ENCODE measurements around the gene OSBPL3. TPM values are rescaled to one million over a fixed set of nuclear protein-coding genes. Genes with fewer than 3 reads are reported as not detected.

The OSBPL3 gene
- total and polyA plus RNA-seq, 2 donors (not counting 1 experiment from before 2014, with no cell fraction given): 13.5 to 67.6 TPM

DNA sequence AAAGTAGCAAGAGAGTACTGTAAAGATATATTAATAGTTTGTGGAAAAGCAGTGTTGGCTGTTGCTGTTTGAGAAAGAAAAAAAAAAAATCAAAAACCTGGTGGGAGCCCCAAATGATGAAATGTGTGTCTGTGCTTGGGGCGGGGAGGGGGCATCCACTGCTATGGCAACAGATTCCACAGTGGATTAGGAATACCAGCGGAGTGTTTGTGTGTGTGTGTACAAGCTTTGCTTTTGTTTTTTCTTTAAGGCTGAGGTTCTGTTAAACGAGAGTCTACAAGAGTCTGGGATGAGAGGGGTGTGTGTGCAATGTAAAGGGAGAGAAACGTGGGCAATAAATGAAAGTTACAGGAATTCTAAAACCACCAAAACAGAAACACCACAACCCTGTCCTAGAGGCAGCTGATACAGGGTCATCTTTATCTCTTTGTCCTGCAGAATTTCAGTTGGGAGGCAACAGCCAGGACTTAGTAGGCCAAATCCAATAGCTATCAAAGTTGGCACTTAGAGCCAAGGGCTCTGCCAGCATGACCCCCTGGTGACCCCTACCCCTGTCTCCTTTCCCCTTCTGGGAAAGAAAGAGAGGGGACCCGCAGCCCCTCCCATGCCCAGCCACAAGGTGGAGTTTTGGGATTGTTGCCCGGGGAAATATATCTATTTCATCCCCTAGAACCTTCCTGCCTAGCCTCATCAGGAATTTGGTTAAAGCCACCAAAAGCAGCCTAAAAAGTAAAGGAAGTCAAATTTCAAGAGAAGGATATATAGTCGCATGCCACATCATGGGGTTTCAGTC is 85.4 kb downstream of the OSBPL3 start:
- no peaks in the 10 kb centered on the region for H3K9me3 Mint-ChIP-seq (ENCODE audit: insufficient read depth)
- Histone ChIP-seq H3K4me3 (ENCODE audit: control extremely low read depth in 1 of 5, extremely low read depth in 1 of 5, insufficient read depth in 1 of 5, low read depth in 2 of 5, low read length in 4 of 5) (no peak overlapping the region), H3K4me2 (replicated peaks; ENCODE audit: low read depth, low read length, poor library complexity, severe bottlenecking) (no peak overlapping the region), H3K27me3 (replicated peaks in 1 of 4; ENCODE audit: control extremely low read depth in 1 of 4, control insufficient read depth in 3 of 4, insufficient read depth in 4 of 4, low read length in 3 of 4) (no peaks in the 10 kb centered on the region), H3K36me3 (replicated peaks in 1 of 2; ENCODE audit: control extremely low read depth in 1 of 2, control insufficient read depth in 1 of 2, extremely low read depth in 1 of 2, insufficient read depth in 2 of 2, low read length in 1 of 2) (peaks cover 0 to 4% of the 10 kb centered on the region in 2 experiments), H3K4me1 (ENCODE audit: control insufficient read depth in 2 of 2, insufficient read depth in 2 of 2, low read length in 2 of 2) (peaks cover 26 to 27% of the 10 kb centered on the region in 2 donors), H3K79me2 (ENCODE audit: control insufficient read depth, insufficient read depth, low read length) (peaks cover 44% of the 10 kb centered on the region), H2AFZ (ENCODE audit: insufficient read depth, low read depth, low read length, poor library complexity, severe bottlenecking) (no peak overlapping the region), H3K27ac (ENCODE audit: low read length in 2 of 2) (no peak overlapping the region), H3K9ac (ENCODE audit: low read length) (no peak overlapping the region), H3K9me3 (ENCODE audit: control extremely low read depth in 1 of 3, control insufficient read depth in 2 of 3, insufficient read depth in 1 of 3, low read length in 2 of 3) (no peaks in the 10 kb centered on the region), H4K20me1 (ENCODE audit: control insufficient read depth, insufficient read depth, low read length, poor library complexity, severe bottlenecking) (no peaks in the 10 kb centered on the region)
- no peak for TF ChIP-seq EZH2 (IDR thresholded peaks at IDR 0.05; ENCODE audit: borderline replicate concordance, insufficient read depth, low read depth, low read length, poor library complexity, severe bottlenecking)
- TF ChIP-seq, protein P1, sequence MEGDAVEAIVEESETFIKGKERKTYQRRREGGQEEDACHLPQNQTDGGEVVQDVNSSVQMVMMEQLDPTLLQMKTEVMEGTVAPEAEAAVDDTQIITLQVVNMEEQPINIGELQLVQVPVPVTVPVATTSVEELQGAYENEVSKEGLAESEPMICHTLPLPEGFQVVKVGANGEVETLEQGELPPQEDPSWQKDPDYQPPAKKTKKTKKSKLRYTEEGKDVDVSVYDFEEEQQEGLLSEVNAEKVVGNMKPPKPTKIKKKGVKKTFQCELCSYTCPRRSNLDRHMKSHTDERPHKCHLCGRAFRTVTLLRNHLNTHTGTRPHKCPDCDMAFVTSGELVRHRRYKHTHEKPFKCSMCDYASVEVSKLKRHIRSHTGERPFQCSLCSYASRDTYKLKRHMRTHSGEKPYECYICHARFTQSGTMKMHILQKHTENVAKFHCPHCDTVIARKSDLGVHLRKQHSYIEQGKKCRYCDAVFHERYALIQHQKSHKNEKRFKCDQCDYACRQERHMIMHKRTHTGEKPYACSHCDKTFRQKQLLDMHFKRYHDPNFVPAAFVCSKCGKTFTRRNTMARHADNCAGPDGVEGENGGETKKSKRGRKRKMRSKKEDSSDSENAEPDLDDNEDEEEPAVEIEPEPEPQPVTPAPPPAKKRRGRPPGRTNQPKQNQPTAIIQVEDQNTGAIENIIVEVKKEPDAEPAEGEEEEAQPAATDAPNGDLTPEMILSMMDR (IDR thresholded peaks at IDR 0.05): no peak
- 100% methylated on average over 2 of the region's 7 CpGs for WGBS (ENCODE audit: insufficient coverage)
- CTCF ChIA-PET: interaction anchor here (0.7 to 3.5 kb wide), 7 partner anchors 15 to 205 kb away, joined by 3 to 13 read pairs (median 4); no protein-coding TSS in a partner anchor
- H3K4me1 Mint-ChIP-seq: peaks cover 44% of the 10 kb centered on the region
- no peak overlapping the region for H3K27ac Mint-ChIP-seq
- intact Hi-C loops (cut with micrococcal nuclease): loop anchor here (5.0 kb wide), 2 partner anchors 68 to 83 kb away; no protein-coding TSS in a partner anchor
- DNase-seq: no peak
- no peak overlapping the region for H3K4me3 Mint-ChIP-seq
- POLR2A ChIA-PET: interaction anchor here (0.6 to 1.5 kb wide), 2 partner anchors 50 to 74 kb away, joined by 4 to 9 read pairs; no protein-coding TSS in a partner anchor
- H3K27me3 Mint-ChIP-seq: no peaks in the 10 kb centered on the region
- ATAC-seq (ENCODE audit: low read depth): no peak

DNA sequence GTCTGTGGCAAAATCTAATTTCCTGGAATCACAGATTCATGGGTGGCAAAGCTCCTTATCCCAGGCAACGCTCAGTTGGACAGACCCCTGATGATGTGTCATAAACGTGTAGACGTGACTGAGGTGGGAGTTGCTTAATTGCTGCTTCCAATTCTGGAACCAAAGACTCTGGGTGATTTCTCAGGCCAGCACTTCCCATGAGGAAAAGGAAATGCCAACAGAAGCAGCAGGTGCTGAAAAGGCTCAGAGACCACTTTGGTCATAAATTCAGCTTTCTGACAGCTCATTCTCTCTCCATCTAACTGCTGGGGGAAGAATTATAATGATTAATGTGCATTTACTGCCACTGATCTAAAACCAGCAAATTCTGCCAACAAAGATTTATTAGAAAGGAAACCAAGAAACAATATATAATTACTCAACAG is 88.7 kb downstream of the OSBPL3 start:
- no peaks in the 10 kb centered on the region for H3K27me3 Mint-ChIP-seq

More for the DNA sequence above, 88.7 kb downstream of the OSBPL3 start:
- Histone ChIP-seq H3K79me2 (ENCODE audit: control insufficient read depth, insufficient read depth, low read length) (peaks cover 27% of the 10 kb centered on the region), H3K4me2 (replicated peaks; ENCODE audit: low read depth, low read length, poor library complexity, severe bottlenecking) (no peak overlapping the region), H3K4me3 (ENCODE audit: control extremely low read depth in 1 of 5, extremely low read depth in 1 of 5, insufficient read depth in 1 of 5, low read depth in 2 of 5, low read length in 4 of 5) (no peak overlapping the region), H3K27me3 (replicated peaks in 1 of 4; ENCODE audit: control extremely low read depth in 1 of 4, control insufficient read depth in 3 of 4, insufficient read depth in 4 of 4, low read length in 3 of 4) (no peaks in the 10 kb centered on the region), H4K20me1 (ENCODE audit: control insufficient read depth, insufficient read depth, low read length, poor library complexity, severe bottlenecking) (no peaks in the 10 kb centered on the region), H3K9ac (ENCODE audit: low read length) (no peak overlapping the region), H3K9me3 (ENCODE audit: control extremely low read depth in 1 of 3, control insufficient read depth in 2 of 3, insufficient read depth in 1 of 3, low read length in 2 of 3) (no peaks in the 10 kb centered on the region), H3K27ac (ENCODE audit: low read length in 2 of 2) (no peak overlapping the region), H3K36me3 (replicated peaks in 1 of 2; ENCODE audit: control extremely low read depth in 1 of 2, control insufficient read depth in 1 of 2, extremely low read depth in 1 of 2, insufficient read depth in 2 of 2, low read length in 1 of 2) (peaks cover 0 to 7% of the 10 kb centered on the region in 2 experiments), H2AFZ (ENCODE audit: insufficient read depth, low read depth, low read length, poor library complexity, severe bottlenecking) (no peak overlapping the region), H3K4me1 (ENCODE audit: control insufficient read depth in 2 of 2, insufficient read depth in 2 of 2, low read length in 2 of 2) (peaks cover 8 to 9% of the 10 kb centered on the region in 2 donors)
- TF ChIP-seq, protein P1 (IDR thresholded peaks at IDR 0.05): no peak
- no peak for TF ChIP-seq EZH2 (IDR thresholded peaks at IDR 0.05; ENCODE audit: borderline replicate concordance, insufficient read depth, low read depth, low read length, poor library complexity, severe bottlenecking)
- Mint-ChIP-seq H3K9me3 (ENCODE audit: insufficient read depth) (no peaks in the 10 kb centered on the region), H3K4me1 (peaks cover 25% of the 10 kb centered on the region), H3K4me3 (no peak overlapping the region), H3K27ac (no peak overlapping the region)
- intact Hi-C loops (cut with micrococcal nuclease): no loop called here
- DNase-seq (no peak), ATAC-seq (ENCODE audit: low read depth) (no peak)
- WGBS (ENCODE audit: insufficient coverage): 74% methylated on average over 3 of the region's 3 CpGs
- ChIA-PET CTCF (interaction anchor here (0.6 to 2.1 kb wide), 4 partner anchors 10 to 207 kb away, joined by 3 to 8 read pairs (median 6); no protein-coding TSS in a partner anchor), POLR2A (no interaction called here)

All from B cell (primary cell).